Kidney epithelial cell (primary cell): Measurements from ENCODE around the gene FOXR1. TPM values are rescaled to one million over a fixed set of nuclear protein-coding genes. Genes with fewer than 3 reads are reported as not detected.
"Not testable (repeated sequence)": the region's sequence is repeated elsewhere in the genome, so short reads cannot be mapped to it uniquely, and the experiment has no call there.

Experiments used
- DNase-seq: peaks from one replicate; pipeline ENCODE4 v3.0.0-alpha.2; 2010; ENCODE audit warnings: low read depth
- H3K27me3 ChIP-seq: 2 replicates; pipeline ENCODE4 v1.6.0; 2011; ENCODE audit warnings: low read length; ENCODE audit not compliant: control insufficient read depth, insufficient read depth
- H3K36me3 ChIP-seq: 2 replicates; pipeline ENCODE4 v1.5.1; 2011; ENCODE audit warnings: low read length; ENCODE audit not compliant: control insufficient read depth, insufficient read depth
- H3K4me3 ChIP-seq: 2 replicates; pipeline ENCODE4 v1.5.1; 2011; ENCODE audit warnings: low read depth, mild to moderate bottlenecking, control low read depth, low read length
- total RNA-seq: library from RNA; depleted of rRNA; stranded (reverse); fragments of >200 nt; gene quantifications from 2 replicates; pipeline ENCODE4 v1.2.3, GENCODE V29; 2015
- TF ChIP-seq, protein P1 (sequence below): IDR thresholded peaks from 2 replicates; pipeline ENCODE4 v1.5.1; 2011; ENCODE audit warnings: mild to moderate bottlenecking, moderate library complexity, low read length, control low read depth, inconsistent platforms; ENCODE audit not compliant: insufficient read depth, poor library complexity, severe bottlenecking

The FOXR1 gene
- total RNA-seq, 1 donor from 2014 or later: not detected

GRCh38 chr11:119012629-119013170 is 41.1 kb downstream of the FOXR1 start:
- Histone ChIP-seq H3K36me3 (peaks cover 1% of the 10 kb centered on the region), H3K4me3 (no peak overlapping the region), H3K27me3 (no peaks in the 10 kb centered on the region)
- no peak for DNase-seq
- TF ChIP-seq, protein P1, sequence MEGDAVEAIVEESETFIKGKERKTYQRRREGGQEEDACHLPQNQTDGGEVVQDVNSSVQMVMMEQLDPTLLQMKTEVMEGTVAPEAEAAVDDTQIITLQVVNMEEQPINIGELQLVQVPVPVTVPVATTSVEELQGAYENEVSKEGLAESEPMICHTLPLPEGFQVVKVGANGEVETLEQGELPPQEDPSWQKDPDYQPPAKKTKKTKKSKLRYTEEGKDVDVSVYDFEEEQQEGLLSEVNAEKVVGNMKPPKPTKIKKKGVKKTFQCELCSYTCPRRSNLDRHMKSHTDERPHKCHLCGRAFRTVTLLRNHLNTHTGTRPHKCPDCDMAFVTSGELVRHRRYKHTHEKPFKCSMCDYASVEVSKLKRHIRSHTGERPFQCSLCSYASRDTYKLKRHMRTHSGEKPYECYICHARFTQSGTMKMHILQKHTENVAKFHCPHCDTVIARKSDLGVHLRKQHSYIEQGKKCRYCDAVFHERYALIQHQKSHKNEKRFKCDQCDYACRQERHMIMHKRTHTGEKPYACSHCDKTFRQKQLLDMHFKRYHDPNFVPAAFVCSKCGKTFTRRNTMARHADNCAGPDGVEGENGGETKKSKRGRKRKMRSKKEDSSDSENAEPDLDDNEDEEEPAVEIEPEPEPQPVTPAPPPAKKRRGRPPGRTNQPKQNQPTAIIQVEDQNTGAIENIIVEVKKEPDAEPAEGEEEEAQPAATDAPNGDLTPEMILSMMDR: no peak

- Histone ChIP-seq H3K27me3 (no peaks in the 10 kb centered on the region), H3K36me3 (peaks cover 1% of the 10 kb centered on the region), H3K4me3 (no peak overlapping the region)
- TF ChIP-seq, protein P1: no peak
- no peak for DNase-seq
These were observed 42.8 kb downstream of the FOXR1 start for GRCh38 chr11:119014209-119014924.

- TF ChIP-seq, protein P1: peak; percentile 10
- H3K4me3 ChIP-seq: no peak overlapping the region
- H3K36me3 ChIP-seq: peaks cover 1% of the 10 kb centered on the region
- no peaks in the 10 kb centered on the region for H3K27me3 ChIP-seq
- no peak for DNase-seq
These were observed 43.6 kb downstream of the FOXR1 start for GRCh38 chr11:119015054-119015611.

DNA sequence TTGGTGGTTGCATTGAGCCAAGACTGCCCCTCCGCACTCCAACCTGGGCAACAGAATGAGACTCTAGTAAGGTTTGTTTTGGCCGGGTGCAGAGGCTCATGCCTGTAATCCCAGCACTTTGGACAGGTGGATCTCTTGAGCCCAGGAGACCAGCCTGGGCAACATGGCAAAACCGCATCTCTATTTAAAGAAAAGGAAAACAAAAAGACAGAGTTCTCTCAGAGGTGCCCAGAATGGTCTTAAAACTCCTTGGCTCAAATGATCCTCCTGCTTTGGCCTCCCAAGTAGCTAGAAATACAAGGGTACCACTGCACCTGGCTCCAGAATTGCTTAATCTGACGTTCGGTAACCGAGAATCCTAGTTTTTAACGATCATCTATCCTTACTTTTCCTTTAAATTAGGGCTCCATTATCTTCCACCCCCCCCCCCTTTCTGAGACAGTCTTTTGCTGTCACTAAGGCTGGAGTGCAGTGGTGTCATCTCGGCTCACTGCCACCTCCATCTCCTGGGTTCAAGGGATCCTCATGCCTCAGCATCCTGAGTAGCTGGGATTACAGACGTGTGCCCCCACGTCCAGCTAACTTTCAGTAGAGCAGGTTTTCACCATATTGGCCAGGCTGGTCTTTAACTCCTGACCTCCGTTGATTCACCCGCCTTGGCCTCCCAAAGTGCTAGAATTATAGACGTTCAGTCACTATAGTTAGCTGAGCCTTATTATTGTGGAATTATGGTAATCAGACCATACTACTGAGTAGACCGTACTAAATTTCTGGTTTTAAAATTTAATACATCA is 44.9 kb downstream of the FOXR1 start:
- no peak for DNase-seq
- Histone ChIP-seq H3K27me3 (no peaks in the 10 kb centered on the region), H3K36me3 (no peaks in the 10 kb centered on the region), H3K4me3 (no peak overlapping the region)
- TF ChIP-seq, protein P1: no peak

DNA sequence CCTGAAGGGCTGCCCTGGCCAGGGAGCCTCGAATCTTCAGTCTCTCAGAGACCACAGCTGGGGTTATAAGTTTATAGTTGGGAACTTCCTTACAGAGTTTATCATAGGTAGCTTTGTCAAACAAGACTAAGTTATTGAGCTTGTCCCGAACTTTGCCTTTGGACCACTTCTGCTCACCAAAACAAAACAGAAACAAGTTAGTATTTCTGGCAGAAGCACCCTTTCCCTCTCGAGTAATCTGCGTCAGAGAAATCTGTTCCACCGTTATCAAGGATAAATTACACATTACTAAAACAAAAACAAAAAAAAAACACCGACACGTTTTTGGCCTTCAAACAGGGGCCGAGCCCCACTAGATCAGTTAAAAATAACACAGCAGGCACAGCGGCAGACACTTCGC is 45.8 kb downstream of the FOXR1 start:
- not testable (repeated sequence) for H3K27me3 ChIP-seq, DNase-seq, H3K36me3 ChIP-seq
- peak overlapping the region; percentile 75 for H3K4me3 ChIP-seq
